ENCODE measurements around the gene HAPLN1.

GRCh38 chr5:83740741-83741140 is 20.1 kb upstream of the HAPLN1 start:
- TF ChIP-seq FOSL2 (IDR thresholded peaks at IDR 0.05) (no peak), FOSL2 (CRISPR knock-in tag; IDR thresholded peaks at IDR 0.05) (no peak), CTCF (IDR thresholded peaks at IDR 0.05) (no peak), E2F6 (IDR thresholded peaks at IDR 0.05; ENCODE audit: borderline replicate concordance, low read depth) (no peak), JUN (IDR thresholded peaks at IDR 0.05) (no peak), RAD21 (conservative IDR thresholded peaks at IDR 0.05 in 1 of 2, IDR thresholded peaks at IDR 0.05 in 1 of 2) (no peak), POLR2A (IDR thresholded peaks at IDR 0.05; ENCODE audit: low read length) (no peak), TP53 (CRISPR knock-in tag; IDR thresholded peaks at IDR 0.05) (no peak), RFX5 (IDR thresholded peaks at IDR 0.05) (no peak)

Measured in A549 (cell line).